Tibial nerve (tissue), 4 donors: Measurements from ENCODE around the gene ERICH3. TPM values are rescaled to one million over a fixed set of nuclear protein-coding genes. Genes with fewer than 3 reads are reported as not detected.

Source experiments
- DNase-seq, 2 donors: peaks; one replicate each; pipeline ENCODE4 v3.0.0-alpha.2; 2019; ENCODE audit warnings: low spot score in 2 of 2
- H3K27ac ChIP-seq, 4 donors: fragments of 200-600 bp; sonication (generic) in 3 of 4; one replicate each; pipeline ENCODE4 v1.5.1; 2017 to 2019; ENCODE audit warnings: mild to moderate bottlenecking in 1 of 4
- H3K27me3 ChIP-seq, 2 donors: fragments of 200-600 bp; sonication (generic) in 1 of 2; one replicate each; pipeline versions ENCODE4 v1.5.1 to v1.6.0; 2017 to 2019
- H3K36me3 ChIP-seq, 3 donors: fragments of 200-600 bp; sonication (generic); one replicate each; pipeline ENCODE4 v1.5.1; 2018 to 2019
- H3K4me1 ChIP-seq, 4 donors: fragments of 200-600 bp; sonication (generic) in 3 of 4; one replicate each; pipeline ENCODE4 v1.5.1; 2017 to 2019
- H3K4me3 ChIP-seq, 4 donors: fragments of 200-600 bp; sonication (generic) in 3 of 4; one replicate each; pipeline ENCODE4 v1.5.1; 2017 to 2019; ENCODE audit warnings: mild to moderate bottlenecking in 1 of 4, moderate library complexity in 1 of 4
- H3K9me3 ChIP-seq, 4 donors: fragments of 200-600 bp; sonication (generic) in 3 of 4; one replicate each; pipeline ENCODE4 v1.5.1; 2017 to 2019
- CTCF ChIP-seq, 5 experiments: fragments of 200-600 bp in 3 of 5; fragments of 450-650 bp in 2 of 5; sonication (generic) in 3 of 5; IDR thresholded peaks; one replicate each; pipeline ENCODE4 v1.5.1; 2016 to 2019; ENCODE audit warnings: antibody characterized with exemption in 5 of 5, mild to moderate bottlenecking in 3 of 5, moderate library complexity in 2 of 5
- EP300 ChIP-seq, 2 donors: sonication (generic); formaldehyde crosslinking; IDR thresholded peaks; one replicate each; pipeline ENCODE4 v1.6.1; 2017; ENCODE audit warnings: antibody characterized with exemption in 2 of 2, mild to moderate bottlenecking in 1 of 2
- POLR2A ChIP-seq, 2 donors: fragments of 450-650 bp; IDR thresholded peaks; one replicate each; pipeline ENCODE4 v1.6.1; 2017; ENCODE audit warnings: antibody characterized with exemption in 2 of 2, mild to moderate bottlenecking in 2 of 2, moderate library complexity in 2 of 2
- WGBS, 2 donors: methylation state at CpG; one replicate each; pipeline ENCODE4 v1.1.5; 2018; 5-methylcytosine and 5-hydroxymethylcytosine counted together
- total RNA-seq, 4 donors: library from RNA; depleted of rRNA; stranded (reverse); fragments of >200 nt; gene quantifications; one replicate each; pipeline ENCODE4 v1.1.0, GENCODE V29; 2016

Gene ERICH3
- total RNA-seq, 4 donors from 2014 or later: 0.20 to 0.30 (median 0.21) TPM

GRCh38 chr1:74586253-74586897 lies 87.2 kb downstream of the ERICH3 start:
- Histone ChIP-seq H3K4me1 (no peaks in the 10 kb centered on the region), H3K36me3 (no peaks in the 10 kb centered on the region), H3K27ac (no peak overlapping the region), H3K4me3 (no peak overlapping the region), H3K9me3 (no peaks in the 10 kb centered on the region), H3K27me3 (no peaks in the 10 kb centered on the region)
- TF ChIP-seq POLR2A (IDR thresholded peaks at IDR 0.05): no peak
- no peak for TF ChIP-seq EP300 (IDR thresholded peaks at IDR 0.05)
- no peak for TF ChIP-seq CTCF (IDR thresholded peaks at IDR 0.05)
- DNase-seq: no peak
- 82 to 87% methylated on average over 4 of the region's 4 CpGs for WGBS, 2 donors

GRCh38 chr1:74584185-74584584 lies 89.4 kb downstream of the ERICH3 start:
- H3K27ac ChIP-seq: peak overlapping the region in 1 of 4 donors; percentile 1
- WGBS, 2 donors: 63 to 70% methylated on average over 2 of the region's 2 CpGs
- TF ChIP-seq POLR2A (IDR thresholded peaks at IDR 0.05) (no peak), EP300 (IDR thresholded peaks at IDR 0.05) (no peak)

GRCh38 chr1:74583397-74583796 lies 90.2 kb downstream of the ERICH3 start:
- WGBS, 2 donors: 90 to 93% methylated on average over 3 of the region's 3 CpGs
- no peaks in the 10 kb centered on the region for H3K9me3 ChIP-seq
- TF ChIP-seq EP300 (IDR thresholded peaks at IDR 0.05): no peak
- no peak for TF ChIP-seq CTCF (IDR thresholded peaks at IDR 0.05)
- no peak for TF ChIP-seq POLR2A (IDR thresholded peaks at IDR 0.05)
- H3K4me3 ChIP-seq: no peak overlapping the region
- H3K27ac ChIP-seq: no peak overlapping the region
- no peaks in the 10 kb centered on the region for H3K4me1 ChIP-seq
- no peaks in the 10 kb centered on the region for H3K36me3 ChIP-seq
- no peaks in the 10 kb centered on the region for H3K27me3 ChIP-seq
- DNase-seq: no peak

More at GRCh38 chr1:74584185-74584584, 89.4 kb downstream of the ERICH3 start:
- Histone ChIP-seq H3K36me3 (no peaks in the 10 kb centered on the region), H3K4me3 (no peak overlapping the region), H3K4me1 (no peaks in the 10 kb centered on the region), H3K9me3 (no peaks in the 10 kb centered on the region), H3K27me3 (no peaks in the 10 kb centered on the region)
- DNase-seq: no peak

- H3K4me3 ChIP-seq: no peak overlapping the region
- TF ChIP-seq EP300 (IDR thresholded peaks at IDR 0.05) (no peak), POLR2A (IDR thresholded peaks at IDR 0.05) (no peak), CTCF (IDR thresholded peaks at IDR 0.05) (no peak)
- WGBS, 2 donors: 63 to 66% methylated on average over 3 of the region's 3 CpGs
- H3K9me3 ChIP-seq: no peaks in the 10 kb centered on the region
- no peaks in the 10 kb centered on the region for H3K4me1 ChIP-seq
- no peak overlapping the region for H3K27ac ChIP-seq
- no peaks in the 10 kb centered on the region for H3K36me3 ChIP-seq
- H3K27me3 ChIP-seq: no peaks in the 10 kb centered on the region
- no peak for DNase-seq
Measured at GRCh38 chr1:74579425-74579824, 94.2 kb downstream of the ERICH3 start.

- no peaks in the 10 kb centered on the region for H3K27me3 ChIP-seq
- H3K27ac ChIP-seq: no peak overlapping the region
- no peaks in the 10 kb centered on the region for H3K4me1 ChIP-seq
- H3K9me3 ChIP-seq: no peaks in the 10 kb centered on the region
- TF ChIP-seq CTCF (IDR thresholded peaks at IDR 0.05) (no peak), EP300 (IDR thresholded peaks at IDR 0.05) (no peak), POLR2A (IDR thresholded peaks at IDR 0.05) (no peak)
- no peak overlapping the region for H3K4me3 ChIP-seq
- DNase-seq: no peak
- H3K36me3 ChIP-seq: no peaks in the 10 kb centered on the region
- 89 to 93% methylated on average over 2 of the region's 2 CpGs for WGBS, 2 donors
Measured at GRCh38 chr1:74578101-74578500, 95.5 kb downstream of the ERICH3 start.
